ENCODE measurements around the gene ALDH1A1.

GRCh38 chr9:72949244-72949582, 3.6 kb downstream of the ALDH1A1 start:
- TF ChIP-seq CTCF (IDR thresholded peaks at IDR 0.05), result no peak
- no peak for TF ChIP-seq POLR2A (IDR thresholded peaks at IDR 0.05)
